H1 (cell line): ENCODE results near the gene ALPK3. TPM values are rescaled to one million over a fixed set of nuclear protein-coding genes. Genes with fewer than 3 reads are reported as not detected.

ENCODE experiments used
- CTCF ChIA-PET: fragments of 300-600 bp; sonication (Branson Sonifier 250); formaldehyde crosslinking; loops from one replicate; lab custom pipeline; 2021; ENCODE audit not compliant: partially characterized antibody; lab: Charles Lee
- POLR2A ChIA-PET: fragments of 300-600 bp; sonication (Branson Sonifier 250); formaldehyde crosslinking; loops from one replicate; lab custom pipeline; 2021; ENCODE audit warnings: inconsistent platforms; ENCODE audit not compliant: partially characterized antibody; lab: Charles Lee
- DNase-seq, 2 experiments: peaks; one replicate each; pipeline versions ENCODE4 v3.0.0 to v3.0.0-alpha.2; 2010 to 2022; ENCODE audit warnings: low spot score in 2 of 2, low read depth in 1 of 2, mixed read lengths in 1 of 2
- FAIRE-seq: peaks from 2 replicates; lab custom pipeline; 2011; peaks lifted over from hg19 to GRCh38; lab: Jason Lieb, UNC
- H2AFZ ChIP-seq: 2 replicates; pipeline ENCODE4 v1.8.1; 2012; ENCODE audit warnings: low read length, inconsistent platforms
- H2AK5ac ChIP-seq: 2 replicates; pipeline ENCODE4 v1.6.1; 2013; ENCODE audit warnings: low read depth, low read length
- H2BK120ac ChIP-seq: replicated peaks from 2 replicates; pipeline ENCODE3; 2013; ENCODE audit warnings: low read depth, low read length, inconsistent platforms
- H2BK12ac ChIP-seq: 2 replicates; pipeline ENCODE4 v1.6.1; 2013; ENCODE audit warnings: low read depth, low read length
- H2BK15ac ChIP-seq: 2 replicates; pipeline ENCODE4 v1.6.1; 2013; ENCODE audit warnings: low read length
- H2BK20ac ChIP-seq: 2 replicates; pipeline ENCODE4 v1.6.1; 2013; ENCODE audit warnings: low read length
- H2BK5ac ChIP-seq: 2 replicates; pipeline ENCODE4 v1.6.1; 2013; ENCODE audit warnings: low read depth, low read length
- H3K14ac ChIP-seq: 2 replicates; pipeline ENCODE4 v1.6.1; 2013; ENCODE audit warnings: inconsistent platforms; ENCODE audit not compliant: insufficient read length
- H3K18ac ChIP-seq: 2 replicates; pipeline ENCODE4 v1.6.1; 2013; ENCODE audit warnings: low read length; ENCODE audit errors: extremely low read depth
- H3K23ac ChIP-seq: 2 replicates; pipeline ENCODE4 v1.6.1; 2013; ENCODE audit warnings: inconsistent platforms; ENCODE audit not compliant: insufficient read length
- H3K23me2 ChIP-seq: 2 replicates; pipeline ENCODE4 v1.6.1; 2013; ENCODE audit warnings: low read depth, low read length
- H3K27ac ChIP-seq: 2 replicates; pipeline ENCODE4 v1.6.1; 2011; ENCODE audit warnings: low read depth, low read length, inconsistent platforms
- H3K27me3 ChIP-seq, 4 experiments: replicated peaks in 1 of 4; 1 replicate in 1 of 4; 2 replicates in 3 of 4; pipeline versions ENCODE4 v1.6.1 to v1.8.1; 2011 to 2013; ENCODE audit warnings: low read length in 3 of 4, mild to moderate bottlenecking in 3 of 4, inconsistent platforms in 2 of 4, mixed read lengths in 2 of 4, moderate library complexity in 1 of 4; ENCODE audit not compliant: control insufficient read depth in 3 of 4, insufficient read depth in 3 of 4; ENCODE audit errors: extremely low read depth in 1 of 4
- H3K36me3 ChIP-seq, 4 experiments: 2 replicates each; pipeline versions ENCODE4 v1.6.1 to v1.8.1; 2011 to 2013; ENCODE audit warnings: mild to moderate bottlenecking in 4 of 4, low read length in 3 of 4, moderate library complexity in 2 of 4, control low read depth in 1 of 4, inconsistent platforms in 1 of 4; ENCODE audit not compliant: insufficient read depth in 4 of 4, control insufficient read depth in 2 of 4
- H3K4ac ChIP-seq: replicated peaks from 2 replicates; pipeline ENCODE3; 2013; ENCODE audit warnings: low read length, low read depth, mixed read lengths, inconsistent platforms; ENCODE audit not compliant: insufficient read length
- H3K4me1 ChIP-seq, 4 experiments: replicated peaks in 1 of 4; 1 replicate in 1 of 4; 2 replicates in 3 of 4; pipeline versions ENCODE4 v1.6.1 to v1.8.1; 2011 to 2013; ENCODE audit warnings: low read length in 3 of 4, inconsistent platforms in 2 of 4, mixed read lengths in 1 of 4; ENCODE audit not compliant: insufficient read depth in 4 of 4, control insufficient read depth in 3 of 4
- H3K4me2 ChIP-seq, 2 experiments: 2 replicates each; pipeline versions ENCODE4 v1.6.1 to v1.8.1; 2011 to 2013; ENCODE audit warnings: low read depth in 2 of 2, low read length in 2 of 2, control low read depth in 1 of 2, inconsistent platforms in 1 of 2, mild to moderate bottlenecking in 1 of 2; ENCODE audit not compliant: insufficient read depth in 1 of 2
- H3K4me3 ChIP-seq, 4 experiments: fragments of 200-600, 300-600 bp in 1 of 4; sonication (generic), shearing (Covaris generic), sonication (Bioruptor Twin) in 1 of 4; 2 replicates each; pipeline versions ENCODE4 v1.5.1 to v1.8.1; 2011 to 2016; ENCODE audit warnings: low read length in 4 of 4, low read depth in 3 of 4, control low read depth in 2 of 4, inconsistent platforms in 2 of 4, mild to moderate bottlenecking in 2 of 4, mixed read lengths in 1 of 4, moderate library complexity in 1 of 4; ENCODE audit not compliant: insufficient read depth in 2 of 4; ENCODE audit errors: extremely low read depth in 1 of 4
- H3K56ac ChIP-seq: replicated peaks from 2 replicates; pipeline ENCODE3; 2013; ENCODE audit warnings: low read depth, mild to moderate bottlenecking, mixed read lengths, low read length, inconsistent platforms; ENCODE audit not compliant: insufficient read length
- H3K79me1 ChIP-seq: 2 replicates; pipeline ENCODE4 v1.6.1; 2013; ENCODE audit warnings: low read depth, low read length, control low read depth
- H3K79me2 ChIP-seq, 2 experiments: 2 replicates each; pipeline versions ENCODE4 v1.6.1 to v1.8.1; 2012 to 2013; ENCODE audit warnings: low read length in 2 of 2, mild to moderate bottlenecking in 2 of 2, inconsistent platforms in 1 of 2; ENCODE audit not compliant: insufficient read depth in 2 of 2, control insufficient read depth in 1 of 2
- H3K9ac ChIP-seq, 4 experiments: replicated peaks in 1 of 4; 1 replicate in 1 of 4; 2 replicates in 3 of 4; pipeline versions ENCODE4 v1.6.1 to v1.8.1; 2011 to 2013; ENCODE audit warnings: low read depth in 3 of 4, low read length in 3 of 4, control low read depth in 2 of 4, mild to moderate bottlenecking in 2 of 4, moderate library complexity in 2 of 4, inconsistent platforms in 1 of 4; ENCODE audit errors: extremely low read depth in 1 of 4
- H3K9me3 ChIP-seq, 2 experiments: 2 replicates each; pipeline versions ENCODE4 v1.6.1 to v1.8.1; 2012 to 2013; ENCODE audit warnings: mild to moderate bottlenecking in 2 of 2, moderate library complexity in 2 of 2, control low read depth in 1 of 2, inconsistent platforms in 1 of 2, low read depth in 1 of 2, low read length in 1 of 2, mixed read lengths in 1 of 2; ENCODE audit not compliant: insufficient read depth in 2 of 2
- H4K20me1 ChIP-seq, 2 experiments: replicated peaks in 1 of 2; 2 replicates each; pipeline versions ENCODE3 to v1.8.1; 2011 to 2013; ENCODE audit warnings: inconsistent platforms in 2 of 2, low read length in 2 of 2, mild to moderate bottlenecking in 1 of 2; ENCODE audit not compliant: insufficient read depth in 2 of 2, control insufficient read depth in 1 of 2
- H4K5ac ChIP-seq: 2 replicates; pipeline ENCODE4 v1.6.1; 2013; ENCODE audit warnings: low read length, low read depth, mixed read lengths, inconsistent platforms; ENCODE audit not compliant: insufficient read length
- H4K8ac ChIP-seq: 2 replicates; pipeline ENCODE4 v1.8.0; 2013; ENCODE audit warnings: mild to moderate bottlenecking, moderate library complexity, low read length, inconsistent platforms; ENCODE audit not compliant: insufficient read depth; ENCODE audit errors: extremely low read depth
- H4K91ac ChIP-seq: replicated peaks from 2 replicates; pipeline ENCODE3; 2013; ENCODE audit warnings: low read length, mixed read lengths, inconsistent platforms; ENCODE audit not compliant: insufficient read length
- ASH2L ChIP-seq: fragments of 200-600, 300-600 bp; sonication (generic); IDR thresholded peaks from one replicate; pipeline ENCODE4 v1.7.1; 2017; ENCODE audit warnings: low read length
- BCL11A ChIP-seq, 2 experiments: IDR thresholded peaks; one replicate each; pipeline ENCODE4 v1.6.1; 2011; ENCODE audit warnings: low read depth in 2 of 2, low read length in 2 of 2, mild to moderate bottlenecking in 2 of 2
- CBX5 ChIP-seq: fragments of 300-800, 300-1000 bp; sonication (generic); IDR thresholded peaks from 2 replicates; pipeline ENCODE4 v1.7.1; 2016; ENCODE audit warnings: antibody characterized with exemption, low read length, low read depth
- CREB1 ChIP-seq: IDR thresholded peaks from 2 replicates; pipeline ENCODE4 v1.6.1; 2012; ENCODE audit warnings: inconsistent platforms
- CTBP2 ChIP-seq: IDR thresholded peaks from 2 replicates; pipeline ENCODE4 v1.7.0; 2011; ENCODE audit warnings: borderline replicate concordance, mild to moderate bottlenecking, moderate library complexity, mixed read lengths, low read length; ENCODE audit not compliant: insufficient read depth, insufficient read length
- JUND ChIP-seq: IDR thresholded peaks from 2 replicates; pipeline ENCODE4 v1.6.1; 2011; ENCODE audit warnings: mild to moderate bottlenecking, improper control_type of control experiment, low read length
- NANOG ChIP-seq: IDR thresholded peaks from 2 replicates; pipeline ENCODE4 v1.6.1; 2011; ENCODE audit warnings: low read length, low read depth, mild to moderate bottlenecking, inconsistent platforms; ENCODE audit not compliant: insufficient read depth, poor library complexity, severe bottlenecking
- POLR2A ChIP-seq, 2 experiments: IDR thresholded peaks; 1 replicate in 1 of 2; 2 replicates in 1 of 2; pipeline ENCODE4 v1.6.1; 2011; ENCODE audit warnings: low read depth in 2 of 2, low read length in 2 of 2, mild to moderate bottlenecking in 2 of 2; ENCODE audit errors: control extremely low read depth in 1 of 2
- SIN3A ChIP-seq, 2 experiments: IDR thresholded peaks in 1 of 2; conservative IDR thresholded peaks in 1 of 2; 2 replicates each; pipeline ENCODE4 v1.6.1; 2011 to 2012; ENCODE audit warnings: low read length in 2 of 2, improper control_type of control experiment in 1 of 2, low read depth in 1 of 2, mild to moderate bottlenecking in 1 of 2
- TEAD4 ChIP-seq: IDR thresholded peaks from 2 replicates; pipeline ENCODE4 v1.6.1; 2012; ENCODE audit warnings: low read depth, low read length, inconsistent platforms, mixed read lengths
- ZNF274 ChIP-seq: IDR thresholded peaks from 2 replicates; pipeline ENCODE4 v1.7.0; 2012; ENCODE audit warnings: low read length, borderline replicate concordance; ENCODE audit errors: extremely low read depth
- WGBS, 2 experiments: shearing (Covaris generic) in 1 of 2; methylation state at CpG; one replicate each; pipeline versions ENCODE4 v1.1.6 to v1.1.7; 2013 to 2015; ENCODE audit warnings: low lambda C conversion rate in 2 of 2, mixed read lengths in 2 of 2, inconsistent platforms in 1 of 2, low coverage in 1 of 2, missing lambda C conversion rate in 1 of 2; ENCODE audit not compliant: insufficient replicate concordance in 2 of 2, insufficient coverage in 1 of 2, insufficient read length in 1 of 2; ENCODE audit errors: extremely low coverage in 1 of 2, missing lambda C conversion rate in 1 of 2; 5-methylcytosine and 5-hydroxymethylcytosine counted together
- polyA plus RNA-seq, 7 experiments: library from polyadenylated mRNA; depleted of rRNA in 3 of 7; stranded (reverse) in 5 of 7; unstranded in 2 of 7; fragments of >200 nt in 5 of 7; fragments of 200-250 nt in 2 of 7; gene quantifications; 1 replicate in 5 of 7; 2 replicates in 1 of 7; 4 replicates in 1 of 7; pipeline versions ENCODE4 v1.2.1 to v1.2.3, GENCODE V29; 2011 to 2013; ENCODE audit warnings: missing spikeins in 2 of 7, mixed read lengths in 2 of 7
- total RNA-seq: library from RNA; stranded (reverse); fragmentation: NEBNext Ultra II Directional; extraction: Animal tissue kit (Norgen Biotek cat#: 25700); gene quantifications from 2 replicates; pipeline ENCODE4 v1.2.1, GENCODE V29; 2021
- TF ChIP-seq, protein P1 (sequence below): IDR thresholded peaks from 2 replicates; pipeline ENCODE4 v1.6.1; 2012; ENCODE audit warnings: low read length, inconsistent platforms

Gene ALPK3
- total and polyA plus RNA-seq, 2 of the 8 experiments (the other 6 are each of a cell fraction or from before 2014, with no cell fraction given) = 4.4 to 19.2 TPM

GRCh38 chr15:84919106-84919667, 102.0 kb downstream of the ALPK3 start:
- Histone ChIP-seq H2AFZ (no peak overlapping the region), H4K20me1 (no peaks in the 10 kb centered on the region), H2BK15ac (no peak overlapping the region), H3K4me1 (peaks cover 0 to 2% (median under 1%) of the 10 kb centered on the region in 4 experiments; a peak in 2 of 7 replicates), H4K5ac (no peak overlapping the region), H3K27me3 (no peaks in the 10 kb centered on the region), H3K79me2 (no peaks in the 10 kb centered on the region), H3K14ac (no peak overlapping the region), H2BK5ac (no peak overlapping the region), H3K18ac (no peak overlapping the region), H2BK120ac (no peak overlapping the region), H3K56ac (no peak overlapping the region), H2BK12ac (no peak overlapping the region), H3K4me3 (no peak overlapping the region), H3K9ac (no peak overlapping the region), H3K23me2 (no peaks in the 10 kb centered on the region), H3K9me3 (no peaks in the 10 kb centered on the region), H2AK5ac (no peak overlapping the region), H3K23ac (no peak overlapping the region), H4K8ac (no peak overlapping the region), H2BK20ac (no peak overlapping the region), H3K4ac (no peak overlapping the region), H3K36me3 (no peaks in the 10 kb centered on the region), H4K91ac (no peak overlapping the region), H3K4me2 (no peak overlapping the region), H3K79me1 (no peaks in the 10 kb centered on the region), H3K27ac (no peak overlapping the region)
- 80% methylated on average over 2 of the region's 2 CpGs; no CpG with 5 or more reads in 1 of the 2 experiments for WGBS, 2 experiments
- DNase-seq (no peak), FAIRE-seq (no peak)
- ChIA-PET POLR2A (no interaction called here), CTCF (interaction anchor here (0.6 to 1.1 kb wide), 3 partner anchors 9 to 189 kb away, joined by 3 to 7 read pairs (median 3); no protein-coding TSS in a partner anchor)
- no peak for TF ChIP-seq ZNF274
- TF ChIP-seq SIN3A (conservative IDR thresholded peaks at IDR 0.05 in 1 of 2, IDR thresholded peaks at IDR 0.05 in 1 of 2; ENCODE audit: low read depth in 1 of 2, low read length in 2 of 2) = no peak
- TF ChIP-seq CTBP2 = no peak
- TF ChIP-seq, protein P1, sequence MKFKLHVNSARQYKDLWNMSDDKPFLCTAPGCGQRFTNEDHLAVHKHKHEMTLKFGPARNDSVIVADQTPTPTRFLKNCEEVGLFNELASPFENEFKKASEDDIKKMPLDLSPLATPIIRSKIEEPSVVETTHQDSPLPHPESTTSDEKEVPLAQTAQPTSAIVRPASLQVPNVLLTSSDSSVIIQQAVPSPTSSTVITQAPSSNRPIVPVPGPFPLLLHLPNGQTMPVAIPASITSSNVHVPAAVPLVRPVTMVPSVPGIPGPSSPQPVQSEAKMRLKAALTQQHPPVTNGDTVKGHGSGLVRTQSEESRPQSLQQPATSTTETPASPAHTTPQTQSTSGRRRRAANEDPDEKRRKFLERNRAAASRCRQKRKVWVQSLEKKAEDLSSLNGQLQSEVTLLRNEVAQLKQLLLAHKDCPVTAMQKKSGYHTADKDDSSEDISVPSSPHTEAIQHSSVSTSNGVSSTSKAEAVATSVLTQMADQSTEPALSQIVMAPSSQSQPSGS = no peak
- no peak for TF ChIP-seq JUND
- TF ChIP-seq CREB1 = no peak
- TF ChIP-seq ASH2L = no peak
- TF ChIP-seq CBX5 = no peak
- no peak for TF ChIP-seq POLR2A (IDR thresholded peaks at IDR 0.05; ENCODE audit: control extremely low read depth in 1 of 2, low read depth in 2 of 2, low read length in 2 of 2)
- TF ChIP-seq NANOG = no peak
- no peak for TF ChIP-seq BCL11A (IDR thresholded peaks at IDR 0.05; ENCODE audit: low read depth in 2 of 2, low read length in 2 of 2)
- no peak for TF ChIP-seq TEAD4
